NCI-H1105 treated with DMSO at 0.1 percent for 48 hours (cell line): Measurements from ENCODE around the gene AKAP1.

Experiments
- DNase-seq: peaks from one replicate; lab custom pipeline; 2025; lab: John Stamatoyannopoulos, UW

Gene AKAP1

GRCh38 chr17:57106107-57106835, 21.2 kb downstream of the AKAP1 start:
- DNase-seq: peak; percentile 24

- no peak for DNase-seq
Observed at GRCh38 chr17:57106836-57107497, 21.9 kb downstream of the AKAP1 start.

- no peak for DNase-seq
Observed at GRCh38 chr17:57107498-57108101, 22.6 kb downstream of the AKAP1 start.

- no peak for DNase-seq
Observed at GRCh38 chr17:57108671-57109392, 23.8 kb downstream of the AKAP1 start.

- DNase-seq: no peak
Observed at GRCh38 chr17:57109393-57110151, 24.5 kb downstream of the AKAP1 start.

GRCh38 chr17:57110152-57110542, 25.1 kb downstream of the AKAP1 start:
- no peak for DNase-seq

GRCh38 chr17:57110579-57111325, 25.7 kb downstream of the AKAP1 start:
- DNase-seq: no peak

GRCh38 chr17:57111386-57111785, 26.3 kb downstream of the AKAP1 start:
- DNase-seq: no peak

GRCh38 chr17:57113011-57113410, 28.0 kb downstream of the AKAP1 start:
- no peak for DNase-seq

- DNase-seq: no peak
Observed at GRCh38 chr17:57113656-57114055, 28.6 kb downstream of the AKAP1 start.

- no peak for DNase-seq
Observed at GRCh38 chr17:57114085-57114673, 29.1 kb downstream of the AKAP1 start.

- DNase-seq: no peak
Observed at GRCh38 chr17:57115377-57115776, 30.3 kb downstream of the AKAP1 start.

GRCh38 chr17:57115916-57116315, 30.9 kb downstream of the AKAP1 start:
- DNase-seq: no peak

- no peak for DNase-seq
Observed at GRCh38 chr17:57117798-57118197, 32.8 kb downstream of the AKAP1 start.

- DNase-seq: no peak
Observed at GRCh38 chr17:57120814-57121213, 35.8 kb downstream of the AKAP1 start.

- DNase-seq: peak; percentile 38
Observed at GRCh38 chr17:57121308-57122042, 36.4 kb downstream of the AKAP1 start.

- no peak for DNase-seq
Observed at GRCh38 chr17:57124053-57124452, 39.0 kb downstream of the AKAP1 start.

- DNase-seq: no peak
Observed at GRCh38 chr17:57125406-57125805, 40.4 kb downstream of the AKAP1 start.

- DNase-seq: no peak
Observed at GRCh38 chr17:57125866-57126265, 40.8 kb downstream of the AKAP1 start.
